NCI-H2029 (cell line): ENCODE data around the gene NQO1.

ENCODE experiments used
- DNase-seq: peaks from one replicate; lab custom pipeline; 2025; lab: John Stamatoyannopoulos, UW

The NQO1 gene

GRCh38 chr16:69706256-69706974 is 19.9 kb downstream of the NQO1 start:
- no peak for DNase-seq

GRCh38 chr16:69703638-69704037 is 22.7 kb downstream of the NQO1 start:
- DNase-seq: no peak

GRCh38 chr16:69701866-69702265 is 24.5 kb downstream of the NQO1 start:
- DNase-seq: no peak

GRCh38 chr16:69701452-69701851 is 24.9 kb downstream of the NQO1 start:
- no peak for DNase-seq

GRCh38 chr16:69699915-69700314 is 26.4 kb downstream of the NQO1 start:
- no peak for DNase-seq

- no peak for DNase-seq
Measured at GRCh38 chr16:69698404-69698803, 28.0 kb downstream of the NQO1 start.

- DNase-seq: no peak
Measured at GRCh38 chr16:69693916-69694315, 32.4 kb downstream of the NQO1 start.

GRCh38 chr16:69691980-69692911 is 34.1 kb downstream of the NQO1 start:
- DNase-seq: no peak

GRCh38 chr16:69688589-69688988 is 37.8 kb downstream of the NQO1 start:
- DNase-seq: no peak

GRCh38 chr16:69680358-69680757 is 46.0 kb downstream of the NQO1 start:
- DNase-seq: no peak

GRCh38 chr16:69672998-69673713 is 53.2 kb downstream of the NQO1 start:
- no peak for DNase-seq

- no peak for DNase-seq
Measured at GRCh38 chr16:69672315-69672997, 53.9 kb downstream of the NQO1 start.

- no peak for DNase-seq
Measured at GRCh38 chr16:69669577-69669976, 56.8 kb downstream of the NQO1 start.

- no peak for DNase-seq
Measured at GRCh38 chr16:69663846-69664245, 62.5 kb downstream of the NQO1 start.

- no peak for DNase-seq
Measured at GRCh38 chr16:69662901-69663300, 63.5 kb downstream of the NQO1 start.

GRCh38 chr16:69660166-69660565 is 66.2 kb downstream of the NQO1 start:
- no peak for DNase-seq
